HG03095 (cell line): ENCODE results near the gene SAMD4A.
"Not testable (repeated sequence)": the region's sequence is repeated elsewhere in the genome, so short reads cannot be mapped to it uniquely, and the experiment has no call there.

Source experiments
- ATAC-seq: cut with Tn5 transposase; IDR thresholded peaks from one replicate; pipeline ENCODE4 v1.9.1; 2021; ENCODE audit warnings: moderate library complexity; ENCODE audit not compliant: unreplicated experiment

The SAMD4A gene

DNA sequence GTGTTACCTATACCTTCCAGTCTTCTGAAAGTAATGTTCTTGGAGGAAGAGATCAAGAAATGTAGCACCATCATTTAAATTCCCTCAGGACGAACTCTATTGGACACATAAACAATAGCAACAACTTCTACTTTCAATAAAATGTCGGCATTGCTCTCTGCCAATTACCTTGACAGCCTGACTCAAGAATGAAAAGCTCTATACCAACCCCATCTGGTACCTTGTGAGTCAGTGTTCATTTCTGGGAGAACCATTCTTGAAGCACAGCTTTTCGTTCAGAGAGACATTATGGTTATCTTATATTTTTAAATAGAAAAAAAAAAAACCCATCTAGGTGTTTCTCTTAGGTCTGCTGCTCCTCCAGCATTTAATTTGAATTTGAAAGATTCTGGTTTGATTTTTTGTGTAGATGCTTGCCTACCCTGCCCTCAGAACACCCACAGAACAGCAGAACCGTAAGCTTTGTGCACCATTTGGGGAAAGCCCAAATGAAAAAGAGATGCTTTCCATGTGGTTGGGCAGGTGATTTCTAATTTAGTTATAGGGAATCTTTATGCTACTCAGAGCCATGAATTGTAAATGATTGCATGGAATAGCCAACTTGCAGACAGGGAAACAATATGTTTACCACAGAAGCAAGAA lies 156.0 kb downstream of the SAMD4A start:
- ATAC-seq, result no peak

DNA sequence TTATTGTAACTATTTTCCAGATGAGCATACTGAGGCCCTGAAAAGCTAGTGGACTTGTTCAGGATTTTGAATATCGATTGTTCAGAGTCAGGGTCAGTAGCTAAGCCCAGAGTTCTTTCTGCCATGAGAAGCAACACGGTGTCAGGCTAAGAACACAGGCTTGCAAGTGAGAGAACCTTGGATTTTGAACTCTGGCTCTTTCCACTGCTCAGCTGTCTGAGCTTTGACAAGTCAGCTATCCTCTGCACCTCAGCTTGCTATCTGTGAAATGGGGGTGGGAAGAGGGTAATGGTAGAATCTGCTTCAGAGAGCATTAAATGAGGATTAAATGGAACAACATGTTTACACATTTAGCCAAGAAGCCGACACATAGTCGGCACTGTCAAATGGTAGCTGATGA lies 157.2 kb downstream of the SAMD4A start:
- no peak for ATAC-seq

DNA sequence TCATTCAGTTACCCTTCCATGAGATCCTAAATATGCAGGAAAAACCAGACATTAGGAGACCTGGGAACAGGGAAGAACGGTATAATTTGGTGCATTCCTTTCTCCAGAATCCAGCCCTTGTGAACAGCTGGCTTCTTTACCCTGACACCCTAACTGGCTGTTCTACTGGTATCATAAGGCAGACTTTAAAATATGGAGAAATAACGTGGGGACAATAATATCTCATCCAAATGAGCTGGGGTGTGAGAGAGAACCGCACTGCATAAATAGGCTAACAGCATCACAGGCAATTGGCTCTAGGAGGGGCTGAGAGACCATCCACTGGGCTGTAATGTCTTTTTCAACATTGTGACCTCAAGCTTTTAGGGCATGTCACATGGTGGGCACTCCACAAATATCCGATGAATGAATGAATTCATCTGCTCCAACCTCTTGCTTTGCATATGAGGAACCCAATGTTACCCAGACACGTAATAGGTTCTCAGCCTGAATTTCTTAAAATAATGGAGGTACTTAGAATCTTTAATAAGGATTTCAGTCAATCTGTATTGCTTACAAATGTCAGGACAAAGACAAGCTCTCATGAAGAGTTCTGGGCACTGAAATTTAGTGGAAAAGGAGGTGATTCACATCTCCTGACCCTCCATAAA lies 157.9 kb downstream of the SAMD4A start:
- no peak for ATAC-seq

DNA sequence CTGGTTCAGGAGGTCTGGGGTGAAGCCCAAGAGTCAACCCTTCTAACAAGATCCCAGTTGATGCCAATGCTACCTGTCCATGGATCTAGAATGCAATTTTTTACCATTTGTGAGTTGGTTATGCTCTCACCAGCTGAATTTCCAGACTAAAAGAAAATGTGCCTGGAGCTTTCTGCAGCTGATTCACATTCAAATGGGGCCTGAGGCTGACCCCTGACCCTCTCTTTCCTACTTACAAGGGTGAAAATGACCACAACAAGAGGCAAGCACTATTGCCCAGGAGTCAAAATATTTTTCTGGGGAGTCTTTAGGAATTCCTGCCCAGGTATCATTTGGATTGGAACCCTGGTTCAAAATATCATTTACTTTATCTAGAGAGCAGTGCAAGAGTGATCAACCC lies 159.1 kb downstream of the SAMD4A start:
- ATAC-seq, result no peak

DNA sequence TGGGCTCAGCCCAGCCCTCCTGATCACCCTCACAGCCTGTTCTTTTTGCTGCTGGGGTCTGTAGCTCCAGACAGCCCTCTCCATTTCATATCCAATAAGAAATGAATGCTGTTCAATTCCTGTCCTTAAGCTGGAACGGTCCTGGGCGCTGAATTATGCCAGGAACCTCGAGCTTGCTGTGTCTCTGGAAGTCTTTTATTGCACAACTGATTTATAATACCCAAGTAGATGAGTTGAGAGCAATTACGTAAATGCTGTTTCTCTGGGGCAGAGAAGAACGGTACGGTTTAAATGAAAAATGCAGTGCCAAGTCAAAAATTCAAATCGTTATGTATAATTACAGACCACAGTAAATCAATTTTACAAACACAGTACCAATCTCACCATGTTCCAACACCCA lies 161.0 kb downstream of the SAMD4A start:
- no peak for ATAC-seq

DNA sequence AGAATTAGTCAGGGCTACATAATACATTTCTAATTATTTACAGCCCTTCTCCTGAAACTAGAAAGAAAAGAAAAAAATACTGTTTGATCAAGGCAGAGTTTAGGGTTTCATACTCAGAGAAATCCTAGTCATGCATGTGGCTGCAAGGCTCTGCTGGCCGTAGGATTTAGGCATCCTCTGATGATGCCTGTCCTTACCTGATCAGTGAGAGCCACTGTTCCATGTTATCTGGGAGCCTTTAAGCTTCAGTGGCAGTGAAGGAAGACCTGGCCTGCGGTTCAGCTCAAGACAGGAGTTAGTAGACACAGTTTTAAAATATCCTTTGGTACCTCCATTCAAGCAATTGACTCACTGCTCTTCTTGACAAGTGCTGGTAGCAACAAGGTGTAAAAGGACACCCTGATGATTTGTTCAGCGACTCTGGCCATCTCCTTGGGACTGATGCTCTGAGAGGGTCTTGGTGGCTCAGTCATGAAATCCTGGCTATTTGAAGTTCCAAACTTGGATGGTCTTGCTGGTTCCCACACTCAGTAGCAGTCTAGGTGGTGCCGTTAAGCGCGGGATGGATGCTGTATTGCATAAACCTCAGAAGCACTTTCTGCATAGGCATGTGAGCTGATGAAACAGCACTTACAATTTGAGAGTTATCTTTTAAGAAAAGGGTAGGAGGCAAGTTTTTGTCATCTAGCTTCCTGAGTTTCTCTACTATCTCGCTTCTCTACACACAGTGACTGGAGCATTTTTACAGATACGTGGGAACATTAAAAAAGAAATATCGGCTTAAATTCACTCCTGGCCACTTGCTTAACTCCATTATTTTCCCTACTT lies 162.0 kb downstream of the SAMD4A start:
- no peak for ATAC-seq

DNA sequence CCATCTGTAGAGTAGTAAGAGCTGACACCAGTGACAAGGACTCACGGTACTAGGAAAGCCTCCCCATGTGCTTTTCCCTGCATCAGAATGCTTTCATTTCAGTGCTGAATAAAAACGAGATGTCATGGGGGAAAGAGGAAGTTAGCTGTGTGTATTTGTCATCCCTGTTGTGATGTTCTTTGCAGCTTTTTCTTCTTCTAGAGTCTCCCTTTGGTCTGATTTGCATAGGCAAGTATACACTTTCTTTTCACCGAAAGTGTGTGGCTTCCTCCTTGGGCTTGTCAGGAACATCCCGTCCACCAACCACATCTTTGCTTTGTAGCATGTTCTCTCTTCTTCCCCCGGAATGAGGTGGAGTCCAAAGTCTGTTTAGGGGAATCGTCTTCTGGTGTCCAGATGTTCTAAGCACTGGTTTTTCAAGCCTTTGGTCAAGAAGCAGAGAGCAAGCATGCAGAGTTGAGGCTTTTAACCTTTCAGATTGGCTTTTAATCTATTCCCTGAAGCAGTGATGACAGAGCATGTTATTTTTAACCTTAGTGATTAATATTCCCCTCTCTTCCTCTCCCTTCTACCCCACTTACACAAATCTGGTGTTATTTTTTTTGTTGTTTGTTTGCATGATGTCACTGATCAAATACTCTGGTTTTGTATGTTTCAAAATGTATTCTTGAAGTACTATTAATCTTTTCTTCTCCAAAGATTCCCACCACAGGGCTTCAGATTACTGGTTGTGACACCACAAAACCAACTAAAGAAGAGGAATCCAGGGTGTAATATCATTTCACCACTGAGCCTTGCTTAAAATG lies 163.4 kb downstream of the SAMD4A start:
- peak; percentile 98 for ATAC-seq

DNA sequence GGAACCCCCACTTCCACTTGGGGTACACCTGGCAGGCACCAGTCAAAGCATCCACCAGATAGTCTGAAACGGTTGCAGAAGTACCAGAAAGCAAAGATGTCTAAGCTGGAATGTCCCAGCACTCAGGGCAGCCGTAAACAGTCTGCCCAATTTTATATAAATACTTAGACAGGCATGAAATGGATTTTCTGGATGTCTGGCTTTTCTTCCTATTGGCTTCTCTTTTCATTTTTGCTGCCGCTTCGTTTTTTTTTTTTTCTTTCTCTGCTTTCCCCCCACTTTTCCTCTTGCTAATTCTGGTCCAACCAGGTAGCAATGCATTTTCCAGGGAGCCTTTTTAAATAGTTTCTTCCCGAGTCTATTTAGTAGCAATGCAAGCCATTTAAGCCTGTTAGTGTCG lies 168.0 kb downstream of the SAMD4A start:
- no peak for ATAC-seq

DNA sequence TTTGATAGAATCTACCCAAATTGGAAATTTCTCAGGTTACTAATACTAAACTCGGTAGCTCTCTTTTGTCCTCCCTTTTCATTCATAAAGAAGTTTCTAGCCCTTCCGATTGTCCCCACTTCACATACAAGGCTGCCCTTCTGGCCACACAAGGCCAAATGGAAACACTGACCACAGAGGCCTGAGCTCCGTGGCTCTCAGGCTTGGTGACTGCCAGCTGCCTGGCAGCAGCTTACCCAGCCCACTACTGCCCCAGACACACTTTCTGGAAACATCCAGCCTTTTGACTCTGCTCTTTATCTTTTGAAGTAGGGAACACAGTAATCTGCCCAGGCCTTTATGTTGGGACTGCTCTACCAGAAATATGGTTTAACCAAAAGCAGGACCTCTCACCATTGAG lies 168.5 kb downstream of the SAMD4A start:
- ATAC-seq, result no peak

DNA sequence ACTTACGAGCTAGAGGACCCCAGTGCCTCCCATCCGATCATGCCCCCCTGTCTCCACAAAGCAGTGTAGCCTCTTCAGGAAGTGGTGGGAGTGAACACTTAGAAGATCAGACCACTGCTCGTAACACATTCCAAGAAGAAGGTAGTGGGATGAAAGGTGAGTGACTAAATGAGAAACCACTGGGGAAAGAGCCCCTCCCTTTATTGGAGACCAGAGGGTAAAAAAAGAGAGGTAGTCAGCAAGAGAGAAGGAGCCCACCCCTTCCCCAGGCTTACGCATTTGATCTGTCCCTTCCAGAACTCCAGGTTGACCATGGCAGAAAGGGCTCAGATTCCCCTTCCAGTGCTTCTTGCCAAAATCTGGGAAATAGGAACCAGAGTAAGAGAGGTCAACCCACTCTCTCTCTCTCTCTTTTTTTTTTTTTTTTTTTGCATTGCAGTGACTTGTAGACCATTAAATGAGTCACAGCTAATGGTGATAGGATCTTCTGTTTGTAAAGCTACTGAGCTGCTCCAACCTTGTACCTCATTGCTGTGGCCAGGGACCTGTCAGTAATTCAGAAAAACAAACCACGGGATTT lies 170.3 kb downstream of the SAMD4A start:
- no peak for ATAC-seq

DNA sequence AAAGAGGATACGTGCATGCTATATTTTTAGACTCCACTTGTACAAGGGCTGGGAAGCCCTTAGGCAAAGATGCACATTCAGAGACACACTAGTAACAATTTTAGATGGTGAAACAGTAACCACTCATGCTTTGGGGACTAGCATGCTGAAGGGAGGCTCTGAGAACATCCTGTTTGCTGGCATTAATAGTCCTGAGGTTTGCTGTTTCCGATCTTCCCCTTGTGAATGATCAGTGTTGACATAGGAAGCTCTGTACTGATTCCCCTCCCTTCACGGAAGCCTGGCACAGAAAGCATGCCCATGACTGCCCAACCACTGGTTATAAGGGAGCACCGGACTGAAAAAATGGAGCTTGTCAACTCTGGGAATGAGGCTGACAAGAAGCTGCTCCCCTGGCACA lies 171.1 kb downstream of the SAMD4A start:
- ATAC-seq, result no peak

DNA sequence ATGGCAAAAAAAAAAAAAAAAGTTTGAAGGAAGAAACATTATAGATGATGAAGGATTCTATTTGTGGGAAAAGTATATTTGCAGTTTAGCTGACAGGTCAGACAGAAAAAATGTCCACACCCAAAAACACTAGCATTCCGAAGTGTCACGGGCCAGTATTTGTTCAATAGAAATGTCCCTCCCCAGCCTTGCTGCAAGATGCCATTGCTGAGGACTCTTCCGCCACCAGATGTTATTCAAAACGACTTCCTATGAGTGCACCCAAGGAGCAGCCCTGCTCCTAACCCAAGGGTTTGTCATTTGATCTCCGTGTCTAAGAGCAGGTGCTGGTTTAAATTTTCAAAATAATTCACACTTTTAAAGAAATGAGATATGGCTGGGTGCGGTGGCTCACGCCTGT lies 172.6 kb downstream of the SAMD4A start:
- no peak for ATAC-seq

DNA sequence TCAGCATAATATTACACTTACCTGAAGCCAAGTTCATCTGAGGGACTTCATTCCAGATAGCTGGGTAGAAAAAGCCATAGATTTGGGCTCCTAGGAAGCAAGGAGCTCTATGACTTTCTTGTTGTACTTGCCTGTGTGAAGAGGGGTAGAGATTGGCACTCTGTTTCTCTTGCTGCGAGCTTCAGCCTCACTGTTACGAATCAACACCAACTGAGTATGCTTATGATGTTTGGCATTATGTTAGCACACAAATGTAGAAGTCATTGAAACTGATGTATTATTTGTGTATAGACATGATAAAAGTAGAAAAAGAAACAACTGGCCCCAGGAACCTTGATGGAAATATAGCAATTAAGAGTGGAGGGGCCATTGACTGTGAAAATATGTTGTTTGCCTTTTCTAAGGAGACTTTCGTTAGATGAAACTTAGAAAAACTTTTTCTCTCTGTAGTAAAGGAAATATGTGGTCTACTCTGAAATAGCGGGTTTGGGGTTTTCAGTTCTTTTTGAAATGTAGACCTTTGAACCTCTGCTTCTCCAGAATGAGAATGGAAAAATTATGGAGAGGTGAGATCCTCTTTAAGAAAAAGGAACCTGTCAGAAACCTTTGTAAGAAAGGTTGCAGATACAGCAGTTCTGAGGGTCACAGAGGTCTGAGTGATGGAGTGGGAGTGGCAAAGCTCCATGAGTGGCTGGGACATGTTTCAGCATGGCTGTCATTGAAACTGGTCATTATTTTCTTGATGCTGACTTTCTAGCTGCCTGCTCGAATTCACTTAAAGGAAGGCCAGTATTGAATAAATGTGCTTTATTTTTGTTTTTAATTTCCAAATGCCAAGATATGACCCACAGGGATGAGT lies 175.8 kb downstream of the SAMD4A start:
- no peak for ATAC-seq

DNA sequence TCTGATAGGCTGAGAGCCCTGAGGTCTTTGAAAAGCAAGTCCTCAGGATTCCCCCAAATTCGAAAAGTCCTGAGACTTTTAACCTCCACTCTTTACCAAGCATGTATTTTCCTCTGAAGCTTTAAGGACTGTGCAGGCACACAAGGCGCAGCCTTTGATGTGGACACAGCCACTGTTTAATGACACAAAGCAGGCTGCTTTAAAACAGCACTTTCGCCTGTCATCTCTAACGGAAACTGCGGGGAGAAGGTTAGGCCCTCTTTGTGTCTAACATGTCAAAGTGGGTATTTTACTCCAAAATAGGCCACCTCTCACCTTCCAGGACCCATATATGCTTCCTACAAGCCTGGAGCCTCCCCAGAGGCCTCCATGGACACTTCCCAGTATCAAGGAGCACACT lies 176.5 kb downstream of the SAMD4A start:
- no peak for ATAC-seq

DNA sequence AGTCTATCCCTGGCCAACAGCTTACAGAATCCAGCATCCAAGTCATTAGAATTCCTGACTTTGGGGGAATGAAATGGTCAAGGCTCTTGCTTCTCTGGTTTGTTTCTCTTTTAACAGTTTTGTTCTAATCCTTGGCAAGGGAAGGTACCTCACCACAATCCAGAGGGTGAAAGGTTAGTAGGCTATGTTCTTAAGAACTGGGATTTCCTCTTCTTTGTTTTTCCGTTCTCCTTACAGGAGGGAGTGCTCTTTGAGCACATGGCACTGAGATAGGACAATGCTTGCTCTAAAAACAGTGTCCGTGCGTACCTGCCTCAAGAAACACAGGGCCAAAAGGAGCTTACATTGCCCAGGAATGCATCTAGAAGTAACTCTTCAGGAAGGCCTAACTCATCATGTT lies 179.1 kb downstream of the SAMD4A start:
- ATAC-seq, result no peak

DNA sequence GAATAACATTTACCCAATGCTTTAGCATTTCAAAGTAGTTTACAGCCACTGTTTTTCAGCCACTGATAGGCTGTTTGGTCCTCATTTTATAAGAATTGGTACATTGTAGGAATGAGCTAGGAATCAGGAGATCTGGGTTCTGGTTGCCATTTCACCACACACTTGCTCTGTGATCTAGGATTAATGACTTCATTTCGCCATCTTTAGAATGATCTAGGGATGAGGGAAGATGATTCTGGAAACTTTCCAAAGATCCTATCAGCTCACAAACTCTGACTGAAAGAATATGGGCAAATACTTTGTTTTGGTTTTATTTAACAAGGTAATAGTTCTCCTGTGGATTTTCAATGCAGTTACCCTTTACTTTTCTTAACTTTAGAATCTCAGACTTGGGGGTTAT lies 180.7 kb downstream of the SAMD4A start:
- ATAC-seq, result no peak

DNA sequence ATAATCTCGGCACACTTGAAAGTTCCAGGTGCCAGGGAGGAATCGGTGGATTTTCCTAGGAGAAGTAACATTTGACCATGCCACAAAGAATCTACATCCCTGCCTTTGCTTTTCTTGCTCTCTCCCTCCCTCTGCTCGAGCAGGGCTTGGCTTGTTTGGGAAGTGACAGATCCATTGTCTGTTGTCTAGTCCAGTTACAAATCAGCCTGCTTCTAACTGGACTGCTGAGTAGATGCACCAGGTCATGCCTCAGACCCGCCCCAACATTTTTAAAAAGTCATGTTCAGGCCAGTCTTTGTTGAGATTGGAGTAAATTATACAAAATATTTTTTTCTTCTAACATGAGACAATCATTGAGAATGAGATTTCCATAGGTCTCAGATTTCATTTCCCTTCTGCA lies 182.3 kb downstream of the SAMD4A start:
- ATAC-seq, result no peak

DNA sequence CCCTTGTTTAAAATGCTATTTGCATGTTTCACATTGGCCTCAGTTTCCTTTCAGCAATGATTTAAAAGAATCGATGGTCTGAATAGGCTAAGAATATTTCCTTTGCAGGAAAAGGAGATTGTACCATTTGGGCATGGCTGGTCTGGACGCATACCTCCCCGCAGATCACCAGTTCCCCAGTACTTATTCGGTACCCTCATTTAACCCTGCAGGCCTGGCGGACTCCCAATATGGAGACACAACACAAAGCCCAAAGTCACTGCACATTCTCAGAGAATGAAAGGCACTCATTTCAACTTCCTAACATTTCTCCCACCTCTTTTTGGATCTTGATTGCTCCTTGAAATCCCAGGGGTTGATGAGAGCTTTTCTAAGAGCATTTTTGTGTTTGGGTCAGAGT lies 182.8 kb downstream of the SAMD4A start:
- no peak for ATAC-seq

DNA sequence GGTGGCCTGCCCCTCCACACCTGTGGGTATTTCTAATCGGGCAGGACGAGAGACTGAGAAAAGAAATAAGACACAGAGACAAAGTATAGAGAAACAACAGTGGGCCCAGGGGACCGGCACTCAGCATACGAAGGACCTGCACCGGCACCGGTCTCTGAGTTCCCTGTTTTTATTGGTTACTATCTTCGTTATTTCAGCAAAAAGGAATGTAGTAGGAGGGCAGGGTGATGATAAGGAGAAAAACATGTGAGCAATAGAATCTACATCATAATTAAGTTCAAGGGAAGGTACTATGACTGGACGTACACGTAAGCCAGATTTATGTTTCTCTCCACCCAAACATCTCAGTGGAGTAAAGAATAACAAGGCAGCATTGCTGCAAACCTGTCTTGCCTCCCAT lies 185.7 kb downstream of the SAMD4A start:
- not testable (repeated sequence) for ATAC-seq

DNA sequence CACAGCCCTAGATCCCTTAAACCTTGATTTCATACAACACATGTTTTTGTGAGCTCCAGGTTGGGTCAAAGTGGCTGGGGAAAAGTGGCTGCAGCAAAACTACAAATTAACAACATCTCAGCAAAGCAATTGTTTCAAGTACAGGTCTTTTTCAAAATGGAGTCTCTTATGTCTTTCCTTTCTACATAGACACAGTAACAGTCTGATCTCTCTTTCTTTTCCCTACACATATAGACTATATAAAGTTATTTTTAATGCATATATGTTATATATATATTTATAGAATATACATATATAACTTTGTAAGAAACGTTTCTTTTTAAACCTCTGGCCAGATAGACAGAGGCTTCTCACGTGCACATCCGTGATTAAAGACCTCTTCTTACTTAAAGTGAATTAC lies 186.5 kb downstream of the SAMD4A start:
- not testable (repeated sequence) for ATAC-seq
